Measurements from ENCODE around the gene TMIGD1. TPM values are rescaled to one million over a fixed set of nuclear protein-coding genes. Genes with fewer than 3 reads are reported as not detected.

TMIGD1 gene
- total and polyA plus RNA-seq, 2 of the 13 experiments (the other 11 are each of a cell fraction or from before 2014, with no cell fraction given) = not detected

GRCh38 chr17:30344283-30345088 is 10.6 kb upstream of the TMIGD1 start (continued):
- TF ChIP-seq TFE3 (CRISPR knock-in tag; IDR thresholded peaks at IDR 0.05) = peak; percentile 46; the same call in 1 of the 2 replicates
- peak; percentile 63; the same call in 1 of the 2 replicates for TF ChIP-seq ZMYM3 (CRISPR knock-in tag; IDR thresholded peaks at IDR 0.05)
- TF ChIP-seq ZNF605 (CRISPR knock-in tag; IDR thresholded peaks at IDR 0.05) = peak; percentile 59; the same call in 1 of the 2 replicates
- peak; percentile 73 for TF ChIP-seq ZBTB33 (CRISPR knock-in tag; IDR thresholded peaks at IDR 0.05)
- TF ChIP-seq CC2D1A (CRISPR knock-in tag; IDR thresholded peaks at IDR 0.05) = no peak
- no peak for TF ChIP-seq ELF4 (CRISPR knock-in tag; IDR thresholded peaks at IDR 0.05; ENCODE audit: borderline replicate concordance)
- peak; percentile 93 for TF ChIP-seq ETV5 (CRISPR knock-in tag; IDR thresholded peaks at IDR 0.05; ENCODE audit: borderline replicate concordance)
- peak; percentile 99 for TF ChIP-seq THRA (CRISPR knock-in tag; IDR thresholded peaks at IDR 0.05; ENCODE audit: borderline replicate concordance)
- peak; percentile 81 for TF ChIP-seq NFKBIZ (CRISPR knock-in tag; IDR thresholded peaks at IDR 0.05)
- peak; percentile 97 for TF ChIP-seq PAXIP1 (CRISPR knock-in tag; conservative IDR thresholded peaks at IDR 0.05)
- TF ChIP-seq RXRA (CRISPR knock-in tag; IDR thresholded peaks at IDR 0.05) = peak; percentile 99
- TF ChIP-seq TARDBP (CRISPR knock-in tag; IDR thresholded peaks at IDR 0.05) = peak; percentile 94
- no peak; the same call in 1 of the 2 replicates for TF ChIP-seq ZBTB25 (CRISPR knock-in tag; IDR thresholded peaks at IDR 0.05)
- TF ChIP-seq POLR2AphosphoS2 (IDR thresholded peaks at IDR 0.05; ENCODE audit: low read depth, low read length) = no peak
- no peak for TF ChIP-seq ZNF24 (IDR thresholded peaks at IDR 0.05)
- 0 out of 2 replicates have a peak, but pooled peaks have one; percentile 36 for TF ChIP-seq JUN (CRISPR knock-in tag; IDR thresholded peaks at IDR 0.05)
- no peak for TF ChIP-seq EZH2 (conservative IDR thresholded peaks at IDR 0.05; ENCODE audit: low read depth, low read length)
- TF ChIP-seq DPF2 (CRISPR knock-in tag; IDR thresholded peaks at IDR 0.05; ENCODE audit: borderline replicate concordance, low read depth) = peak; percentile 90
- no peak for TF ChIP-seq HMGA1 (CRISPR knock-in tag; conservative IDR thresholded peaks at IDR 0.05)
- peak; percentile 93; the same call in 1 of the 2 replicates for TF ChIP-seq ZSCAN30 (CRISPR knock-in tag; IDR thresholded peaks at IDR 0.05)
